HK-2 (cell line): ENCODE measurements around the gene NBPF1.
"Not testable (repeated sequence)": the region's sequence is repeated elsewhere in the genome, so short reads cannot be mapped to it uniquely, and the experiment has no call there.

Experiments used
- DNase-seq: peaks from one replicate; pipeline ENCODE4 v3.0.0-alpha.2; 2018; ENCODE audit not compliant: unreplicated experiment

Gene NBPF1

DNA sequence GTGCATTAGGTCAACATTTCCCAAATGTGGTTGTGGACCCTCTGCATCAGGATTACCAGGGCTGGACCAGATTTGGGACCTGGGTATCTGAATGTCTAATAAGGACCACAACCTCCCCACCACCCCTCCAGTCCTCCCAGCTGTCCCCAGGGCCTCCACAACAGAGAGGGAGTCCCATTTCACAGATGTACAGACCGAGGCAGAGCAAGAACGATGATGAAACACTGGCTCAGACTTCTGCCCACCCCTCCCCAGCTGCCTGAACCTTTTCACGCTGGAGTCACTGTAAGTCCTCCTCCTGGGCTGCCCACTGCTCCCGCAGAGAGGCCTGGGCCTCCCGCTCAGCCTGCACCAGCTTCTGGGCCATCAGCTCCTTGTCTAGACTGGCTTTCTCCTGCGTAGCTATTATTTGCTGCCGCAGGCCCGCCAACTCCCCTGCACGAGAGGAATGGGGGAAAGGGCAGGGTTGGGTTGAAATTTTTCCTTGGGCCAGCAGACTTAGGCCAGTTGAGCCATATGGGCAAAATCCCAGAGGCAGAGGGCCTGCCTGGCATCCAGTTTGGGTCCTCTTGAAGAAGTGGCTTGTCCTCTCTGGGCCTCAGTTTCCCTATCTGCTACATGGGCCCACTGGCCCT lies 8.4 kb upstream of the NBPF1 start:
- not testable (repeated sequence) for DNase-seq

DNA sequence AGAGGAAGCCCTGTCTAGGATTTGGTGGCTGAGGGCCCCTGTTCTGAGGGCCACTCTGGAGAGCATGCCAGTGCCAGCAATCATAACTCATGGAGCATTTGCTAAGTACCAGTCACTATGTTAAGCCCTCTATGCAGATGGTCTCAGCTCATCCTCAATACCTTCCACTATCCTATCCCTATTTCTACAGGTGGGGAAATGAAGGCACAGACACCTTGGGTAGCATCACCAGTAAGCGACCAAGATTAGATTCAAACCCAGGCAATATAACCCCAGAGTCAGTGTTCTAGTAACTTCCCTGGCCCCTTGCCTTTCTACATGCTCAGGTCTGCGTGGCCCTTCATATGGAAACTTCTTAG lies 7.9 kb upstream of the NBPF1 start:
- no peak for DNase-seq

DNA sequence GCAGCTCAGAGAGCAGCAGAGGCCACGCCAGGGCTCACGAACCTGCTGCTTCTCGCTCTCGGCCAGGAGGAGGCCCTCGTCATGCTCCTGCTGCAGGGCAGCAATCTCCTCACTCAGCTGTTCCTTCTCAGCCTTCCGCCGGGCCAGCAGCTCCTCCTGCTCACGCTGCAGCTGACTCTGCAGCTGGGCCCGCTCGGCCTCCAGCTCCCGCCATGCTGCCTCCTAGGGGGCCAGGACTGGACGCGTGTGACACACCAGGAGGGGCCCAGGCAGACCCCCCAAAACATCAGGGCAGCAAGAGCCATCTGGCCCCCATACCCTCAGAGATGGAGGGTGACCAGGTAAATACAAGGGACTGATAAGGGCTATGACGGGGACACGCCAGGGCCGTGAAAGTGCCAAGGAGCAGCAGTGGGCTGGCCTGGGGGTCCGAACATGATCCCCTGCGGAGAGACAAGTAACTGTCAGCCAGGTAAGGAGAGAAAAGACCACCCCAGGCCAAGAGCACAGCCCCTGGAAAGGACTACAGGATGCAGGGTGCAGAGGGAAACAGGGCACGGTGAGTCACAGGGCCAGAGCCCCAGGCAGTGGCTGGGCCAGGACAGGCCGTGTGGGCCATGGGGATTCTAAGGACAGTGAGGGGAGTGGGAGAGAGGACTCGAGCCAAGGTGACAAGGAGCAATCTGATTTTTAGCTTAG lies 6.6 kb upstream of the NBPF1 start:
- not testable (repeated sequence) for DNase-seq

DNA sequence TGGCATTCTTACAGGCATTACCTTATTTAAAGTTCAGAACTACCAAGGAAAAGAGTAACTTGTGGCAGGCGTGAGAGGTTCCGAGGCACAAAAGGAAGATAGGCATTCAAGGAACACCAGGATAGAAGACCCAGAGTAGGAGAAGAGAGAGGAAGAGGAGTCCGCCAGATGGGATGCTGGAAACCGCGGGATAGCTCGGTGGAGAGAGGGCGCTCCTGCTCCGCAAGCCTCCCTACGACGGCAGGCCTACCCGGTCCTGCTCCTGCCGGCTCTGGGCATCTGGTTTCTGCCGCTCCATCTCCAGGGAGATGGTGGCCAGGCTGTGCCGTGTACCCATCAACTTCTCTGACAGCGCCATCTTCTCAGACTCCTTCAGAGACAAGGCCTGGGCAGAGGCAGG lies 5.4 kb upstream of the NBPF1 start:
- no peak for DNase-seq

DNA sequence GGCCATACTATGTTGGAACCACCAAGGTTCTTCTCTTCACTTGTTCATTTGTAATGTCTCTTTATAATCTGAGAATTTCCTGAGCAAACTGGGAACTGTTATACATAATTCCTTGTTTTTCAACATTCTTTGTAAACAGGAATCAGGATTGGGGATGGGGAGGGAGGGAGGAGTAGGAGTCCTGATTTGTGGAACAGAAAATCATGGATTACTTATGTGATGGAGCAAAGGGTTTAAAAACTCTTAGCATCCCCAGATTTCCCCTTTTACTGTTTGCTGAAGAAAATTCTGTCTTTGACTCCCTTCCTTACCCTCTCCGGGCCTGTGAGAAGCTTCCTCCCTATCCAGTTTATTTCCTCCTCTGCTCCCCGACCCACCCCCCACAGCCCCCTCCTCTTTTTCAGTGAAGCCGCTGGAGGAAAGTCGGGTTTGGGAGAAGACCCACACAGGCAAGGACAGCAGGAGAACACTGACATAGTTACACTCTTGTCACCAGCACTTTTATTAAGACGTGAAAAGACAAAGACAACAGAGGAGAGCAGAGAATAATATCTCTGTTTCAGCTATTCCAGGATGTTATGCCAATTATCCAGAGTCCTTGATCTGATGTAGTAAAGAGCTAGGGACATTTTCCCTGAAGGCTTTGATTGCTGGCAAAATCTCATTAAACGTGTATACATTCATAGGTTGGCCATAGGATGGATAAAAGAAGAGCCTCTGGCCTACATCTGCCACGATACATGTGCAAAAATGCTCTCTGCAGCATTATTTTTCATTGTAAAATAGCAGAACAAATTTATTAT lies 4.6 kb upstream of the NBPF1 start:
- DNase-seq: no peak

DNA sequence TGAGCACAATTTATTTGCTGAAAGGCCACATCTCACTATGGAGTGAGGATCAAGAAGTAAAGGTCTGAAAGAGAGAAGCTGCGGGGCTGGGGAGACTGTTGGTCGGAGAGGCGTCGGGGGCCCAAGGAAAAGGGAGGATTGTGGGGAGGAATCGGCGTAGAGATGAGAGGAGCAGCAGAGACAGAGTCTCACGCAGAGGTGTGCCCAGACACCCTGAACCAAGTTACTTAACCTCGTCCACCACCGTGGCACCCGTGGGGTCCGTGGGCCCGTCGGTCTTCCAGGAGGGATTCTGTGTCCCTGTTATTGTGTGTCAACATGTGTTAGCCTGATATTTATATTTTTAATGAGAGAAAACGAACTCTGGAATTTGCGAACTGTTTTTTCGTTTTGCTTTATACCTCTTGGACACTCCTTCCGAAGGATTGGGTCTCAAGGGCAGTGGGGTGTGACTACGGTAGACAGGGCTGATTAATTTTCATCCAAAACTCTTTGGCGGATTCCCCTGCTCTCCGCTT lies 3.8 kb upstream of the NBPF1 start:
- DNase-seq: no peak

DNA sequence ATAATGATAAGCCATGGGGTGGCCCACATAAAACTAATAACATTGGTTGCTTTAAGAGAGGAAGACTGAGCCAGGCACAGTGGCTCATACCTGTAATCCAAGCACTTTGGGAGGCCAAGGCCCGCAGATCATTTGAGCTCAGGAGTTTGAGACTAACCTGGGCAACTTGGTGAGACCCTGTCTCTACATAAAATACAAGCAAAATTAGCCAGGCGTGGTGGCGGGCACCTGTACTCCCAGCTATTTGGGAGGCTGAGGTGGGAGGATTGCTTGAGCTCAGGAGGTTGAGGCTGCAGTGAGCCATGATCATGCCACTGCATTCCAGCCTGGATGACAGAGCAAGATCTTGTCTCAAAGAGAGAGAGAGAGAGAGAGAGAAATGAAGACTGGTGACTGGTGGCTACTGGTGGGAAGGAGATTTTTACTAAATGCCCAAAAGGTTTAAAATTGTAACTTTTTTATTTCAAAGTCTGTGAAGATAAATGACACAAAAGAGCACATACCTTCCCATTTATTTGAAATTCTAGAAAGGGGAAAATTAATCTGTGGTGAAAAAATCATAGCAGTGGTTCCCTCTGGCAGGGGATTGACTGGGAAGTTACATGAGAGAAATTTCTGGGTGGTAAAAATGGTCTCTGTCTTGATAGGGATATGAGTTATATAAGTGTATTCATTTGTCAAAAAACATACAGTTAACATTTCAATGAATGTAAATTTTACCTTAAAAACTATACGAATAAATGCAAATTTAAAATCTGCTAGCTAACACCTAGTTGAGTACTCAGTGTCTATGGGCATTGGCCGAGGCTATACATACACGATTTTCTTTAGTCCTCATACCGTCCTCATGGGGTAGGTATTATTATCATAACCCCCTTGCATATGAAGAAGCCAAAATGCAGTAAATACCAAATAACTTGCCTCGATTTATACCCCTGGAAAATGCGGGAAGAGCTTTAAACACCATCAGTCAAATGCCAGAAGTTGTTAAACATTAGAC lies 2.2 kb upstream of the NBPF1 start:
- no peak for DNase-seq

DNA sequence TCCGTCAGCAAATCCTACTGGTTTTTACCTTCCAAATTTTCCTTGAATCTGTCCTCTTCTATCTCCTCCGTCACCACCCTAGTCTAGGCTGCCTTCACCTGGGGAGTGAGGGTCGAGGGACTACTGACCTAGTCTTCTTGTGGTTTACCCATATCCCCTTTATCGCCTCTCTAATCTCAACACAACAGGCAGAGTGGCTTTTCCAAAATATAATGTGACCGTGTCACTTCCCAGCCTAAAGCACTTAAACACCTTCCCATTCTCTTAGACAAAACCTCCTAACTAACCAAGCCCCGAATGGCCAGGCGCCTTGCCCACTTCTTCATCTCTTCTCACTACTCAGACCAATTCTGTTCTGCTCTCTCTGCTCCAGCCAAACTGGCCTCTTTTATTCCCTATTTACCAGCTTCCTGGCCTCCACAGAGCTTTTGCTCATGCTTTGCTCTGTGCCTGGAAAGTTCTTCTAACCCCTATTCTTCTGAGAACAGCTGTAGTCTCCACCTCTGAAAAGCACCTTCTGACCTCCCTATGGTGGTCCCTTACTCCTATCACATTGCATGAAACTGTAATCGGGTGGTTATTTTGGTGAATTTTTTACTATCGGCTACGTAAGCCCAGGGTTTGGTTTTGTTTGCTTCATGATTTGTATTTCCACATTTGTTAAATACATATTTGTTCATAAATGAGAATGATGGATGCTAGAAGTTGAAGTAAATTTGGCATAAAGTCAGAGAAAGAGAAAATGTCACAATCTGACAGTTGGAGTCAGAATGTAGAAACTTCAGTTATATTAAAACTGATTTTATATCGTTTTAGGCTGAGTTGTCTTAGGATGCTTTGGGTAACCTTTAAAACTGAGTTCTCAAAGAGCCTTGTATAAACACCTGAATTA lies 1.2 kb upstream of the NBPF1 start:
- no peak for DNase-seq

DNA sequence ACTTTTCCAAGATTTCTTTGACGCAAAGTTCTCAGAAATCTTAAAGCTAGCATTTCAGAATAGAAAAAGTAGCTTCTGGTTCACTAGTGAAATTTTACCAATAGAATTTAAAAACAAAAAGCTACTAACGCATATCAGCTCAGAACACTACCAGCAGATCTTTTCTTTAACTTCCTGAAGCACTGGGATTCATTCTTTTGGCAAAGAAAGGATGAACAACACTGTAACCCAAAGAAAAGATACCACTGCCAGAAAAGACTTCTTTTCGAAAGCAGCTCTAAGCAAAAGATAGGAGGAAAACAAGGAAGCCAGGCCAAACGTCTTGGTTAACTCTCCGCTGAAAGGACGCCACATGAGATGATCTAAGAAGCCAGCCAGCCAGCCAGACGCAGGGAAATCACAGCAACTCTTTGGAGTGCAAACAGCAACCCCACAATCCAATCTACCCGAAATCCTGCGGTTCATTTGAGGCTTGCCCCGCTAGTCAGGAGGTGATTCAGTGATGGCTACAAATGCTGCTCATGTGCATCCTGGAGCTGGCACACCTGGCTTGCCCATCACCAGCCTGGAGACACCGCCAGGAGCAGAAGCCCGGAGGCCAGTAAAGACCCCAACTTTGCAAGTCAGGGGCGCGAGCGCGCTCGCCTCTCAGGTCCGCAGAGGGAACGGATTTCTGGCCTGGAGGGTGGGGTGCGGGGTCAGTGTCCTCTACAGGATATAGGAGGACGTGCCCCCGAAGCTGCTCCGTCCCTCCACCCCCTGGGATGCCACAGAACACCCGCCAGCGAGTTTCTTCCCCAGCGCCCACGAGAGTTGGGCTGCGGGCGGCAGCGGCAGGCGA lies 812 bp downstream of the NBPF1 start:
- peak; percentile 69 for DNase-seq

DNA sequence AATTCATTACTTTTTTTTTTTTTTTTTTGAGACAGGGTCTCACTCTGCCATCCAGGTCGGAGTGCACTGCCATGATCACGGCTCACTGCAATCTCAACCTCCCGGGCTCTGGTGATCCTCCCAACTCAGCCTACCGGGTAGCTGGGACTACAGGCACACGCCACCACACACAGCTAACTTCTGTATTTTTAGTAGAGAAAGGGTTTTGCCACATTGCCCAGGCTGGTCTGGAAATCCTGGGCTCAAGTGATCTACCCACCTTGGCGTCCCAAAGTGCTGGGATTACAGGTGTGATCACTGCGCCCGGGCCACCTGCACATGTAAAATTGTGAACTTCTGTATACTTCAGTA lies 1.4 kb downstream of the NBPF1 start:
- DNase-seq: not testable (repeated sequence)

DNA sequence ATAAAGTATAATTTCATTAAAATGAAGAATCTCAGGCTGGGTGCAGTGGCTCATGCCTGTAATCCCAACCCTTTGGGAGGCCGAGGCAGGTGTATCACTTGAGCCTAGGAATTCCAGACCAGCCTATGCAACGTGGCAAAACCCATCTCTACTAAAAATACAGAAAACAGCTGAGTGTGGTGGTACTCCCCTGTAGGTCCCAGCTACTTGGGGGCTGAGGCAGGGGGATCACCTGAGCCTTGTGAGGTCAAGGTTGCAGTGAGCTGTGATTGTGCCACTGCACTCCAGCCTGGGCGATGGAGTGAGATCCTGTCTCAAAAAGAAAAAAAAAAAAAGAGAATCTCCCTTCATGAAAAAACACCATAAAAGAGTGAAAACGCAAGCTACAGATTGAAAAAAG lies 2.2 kb downstream of the NBPF1 start:
- not testable (repeated sequence) for DNase-seq

DNA sequence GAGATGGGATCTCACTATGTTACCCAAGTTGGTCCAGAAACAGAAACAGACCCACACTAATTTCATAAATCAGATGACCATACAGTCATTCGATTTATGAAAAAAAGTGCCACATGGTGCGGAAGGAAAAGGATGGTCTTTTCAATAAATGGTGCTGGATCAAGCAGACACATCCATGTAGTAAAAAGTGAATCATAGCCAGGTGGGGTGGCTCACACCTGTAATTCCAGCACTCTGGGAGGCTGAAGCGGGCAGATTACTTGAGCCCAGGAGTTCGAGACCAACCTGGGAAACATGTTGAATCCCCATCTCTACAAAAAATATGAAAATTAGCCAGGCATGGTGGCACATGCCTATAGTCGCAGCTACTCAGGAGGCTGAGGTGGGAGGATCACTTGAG lies 2.8 kb downstream of the NBPF1 start:
- not testable (repeated sequence) for DNase-seq

DNA sequence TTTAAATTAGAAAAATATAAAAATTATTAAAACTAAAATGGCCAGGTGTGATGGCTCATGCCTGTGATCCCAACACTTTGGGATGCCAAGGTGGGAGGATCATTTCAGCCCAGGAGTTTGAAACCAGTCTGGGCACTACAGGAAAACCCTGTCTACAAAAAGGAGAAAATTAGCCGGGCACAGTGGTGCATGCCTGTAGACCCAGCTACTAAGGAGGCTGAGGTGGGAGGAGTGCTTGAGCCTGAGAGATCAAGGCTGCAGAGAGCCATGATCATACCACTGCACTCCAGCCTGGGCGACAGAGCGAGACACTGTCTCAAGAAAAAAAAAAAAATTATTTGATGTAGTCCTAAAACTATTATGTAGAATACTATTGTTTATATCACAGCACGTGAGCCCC lies 3.6 kb downstream of the NBPF1 start:
- not testable (repeated sequence) for DNase-seq

DNA sequence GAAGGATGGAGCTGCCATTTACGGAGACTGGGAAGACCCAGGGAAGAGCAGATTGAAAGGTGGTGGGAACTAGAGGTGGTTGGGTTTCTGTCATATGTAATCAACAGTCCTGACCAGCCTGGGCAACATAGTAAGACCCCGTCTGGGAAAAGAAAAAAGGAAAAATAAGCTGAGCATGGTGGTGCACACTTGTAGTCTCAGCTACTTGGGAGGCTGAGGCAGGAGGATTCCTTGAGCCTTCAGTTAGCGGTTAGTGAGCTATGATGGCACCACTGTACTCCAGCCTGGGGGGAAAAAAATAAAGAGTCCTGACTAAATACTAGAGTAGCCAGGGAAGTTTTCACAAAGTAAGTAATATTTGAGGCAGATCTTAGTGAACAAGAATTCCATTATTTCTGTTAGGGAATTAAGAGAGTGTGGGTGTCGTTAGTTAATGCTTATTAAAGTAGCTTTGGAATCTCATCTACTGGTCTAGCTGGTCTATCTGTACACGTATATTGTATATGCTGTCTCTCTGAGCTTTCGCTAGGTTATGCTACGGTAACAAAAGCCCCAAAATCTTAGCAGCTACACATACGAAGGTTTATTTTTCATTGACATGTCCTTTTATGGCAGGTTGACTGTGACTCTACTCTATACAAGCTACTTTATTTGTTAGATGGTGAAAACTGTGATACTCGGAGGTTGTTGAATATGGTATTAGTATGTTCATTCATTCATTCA lies 4.4 kb downstream of the NBPF1 start:
- DNase-seq: no peak

DNA sequence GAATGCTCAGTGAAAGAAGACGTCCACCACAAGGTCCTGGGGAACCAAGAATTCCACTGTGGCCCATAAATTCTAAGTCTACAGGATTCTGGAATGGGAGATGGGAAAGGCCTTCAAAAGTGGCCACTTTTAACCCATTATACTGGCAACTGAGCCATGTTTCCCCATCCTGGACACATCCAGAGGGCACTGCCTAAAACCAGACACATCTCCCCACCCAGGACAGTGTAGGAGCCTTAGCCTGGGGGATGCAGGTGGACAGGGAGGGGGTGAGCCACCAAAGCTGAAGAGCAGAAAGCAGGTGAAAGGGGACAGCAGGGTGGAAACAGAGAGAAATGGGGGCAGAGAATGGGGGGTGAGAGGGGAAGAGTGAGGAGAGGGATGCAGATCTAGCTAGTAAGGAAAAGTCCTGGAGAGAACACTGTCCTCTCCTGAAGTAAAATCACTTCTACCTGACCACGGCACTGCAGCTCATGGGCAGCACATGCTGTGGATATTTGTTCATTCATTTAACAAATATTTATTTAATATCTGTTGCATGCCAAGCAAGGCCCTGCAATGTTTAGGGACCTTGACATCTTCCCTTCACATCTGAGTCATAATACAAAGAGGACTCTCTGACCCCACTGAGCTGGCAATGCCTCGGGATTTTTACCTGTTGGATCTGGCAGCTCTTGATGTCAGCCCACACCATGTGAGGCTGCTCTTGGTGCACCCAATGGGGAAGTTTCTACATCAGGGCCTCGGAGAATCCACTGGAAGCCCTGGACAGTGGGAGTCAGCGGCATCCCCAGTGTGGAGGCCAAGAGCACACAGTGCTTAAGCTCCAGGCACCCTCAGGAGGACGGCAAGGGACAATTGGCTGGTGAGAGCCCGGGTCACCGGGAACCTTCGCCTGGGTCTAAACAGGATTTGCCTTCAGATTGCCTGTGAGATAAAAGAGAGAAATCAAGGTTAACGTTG lies 5.2 kb downstream of the NBPF1 start:
- not testable (repeated sequence) for DNase-seq

DNA sequence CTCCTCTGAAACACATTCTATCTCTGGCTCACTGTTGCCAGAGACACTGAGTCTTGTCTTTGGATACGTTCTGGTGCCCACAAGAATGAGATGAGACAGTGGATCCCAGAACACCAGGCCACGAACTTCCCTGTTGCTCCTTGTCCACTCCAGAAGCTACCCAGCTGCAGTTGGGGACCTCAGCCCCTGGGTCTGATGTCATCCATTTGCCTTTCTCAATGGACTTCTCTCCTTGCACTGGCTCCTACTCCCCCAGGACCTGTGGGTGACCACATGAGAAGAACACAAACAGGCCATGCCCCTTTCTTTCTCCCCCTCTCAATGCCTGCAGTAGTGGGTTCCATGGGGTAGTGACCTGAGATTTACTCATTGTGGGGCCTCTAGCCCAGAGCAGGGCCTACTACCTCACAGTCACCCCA lies 5.9 kb downstream of the NBPF1 start:
- no peak for DNase-seq

DNA sequence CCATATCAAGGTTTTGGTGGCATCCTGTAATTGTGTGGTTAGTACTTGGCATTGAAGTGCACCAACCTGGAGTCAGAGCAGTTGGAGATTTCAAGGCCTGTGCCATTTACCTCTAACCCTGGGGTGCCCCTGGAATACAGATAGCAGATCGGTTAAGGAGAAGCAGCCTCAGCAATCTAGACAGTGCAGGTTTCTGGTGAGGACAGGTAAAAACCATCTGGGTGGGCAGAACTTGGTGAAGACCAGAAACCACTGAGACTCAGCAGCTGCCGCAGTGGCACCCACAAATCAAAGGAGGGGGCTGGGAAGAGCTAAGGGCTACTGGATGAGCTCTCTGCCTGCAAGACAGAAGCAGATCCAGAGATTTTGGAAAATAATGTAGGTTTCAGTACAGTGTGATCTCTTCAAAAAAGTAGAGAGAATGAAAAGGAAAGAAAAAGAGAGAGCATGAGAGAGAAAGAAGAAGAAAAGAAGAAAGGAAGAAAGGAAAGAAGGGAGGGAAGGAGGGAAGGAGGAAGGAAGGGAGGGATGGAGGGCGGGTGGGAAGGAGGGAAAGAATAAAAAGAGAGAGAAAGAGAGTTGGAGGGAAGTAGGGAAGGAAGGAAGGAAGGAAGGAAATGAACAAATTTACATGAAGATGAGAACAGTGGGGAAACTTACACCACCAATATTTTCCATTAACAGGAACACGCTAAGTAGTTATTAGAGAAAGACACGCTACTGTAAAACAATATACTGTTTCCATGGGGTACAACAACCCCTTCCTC lies 6.5 kb downstream of the NBPF1 start:
- not testable (repeated sequence) for DNase-seq
